Measurements from ENCODE around the gene E2F4. TPM values are rescaled to one million over a fixed set of nuclear protein-coding genes. Genes with fewer than 3 reads are reported as not detected.

E2F4 gene
- total RNA-seq, 1 experiment from 2014 or later = 86.2 TPM

- Histone ChIP-seq H3K36me3 (ENCODE audit: low read depth, low read length) (peaks cover 12% of the 10 kb centered on the region; the same call in 1 of the 2 replicates), H3F3A (ENCODE audit: low read length, unreplicated experiment) (no peaks in the 10 kb centered on the region), H3K4me3 (ENCODE audit: low read length) (no peak overlapping the region), H4K20me1 (ENCODE audit: low read length) (no peaks in the 10 kb centered on the region; the same call in 1 of the 2 replicates), H3K9me3 (ENCODE audit: low read length) (no peaks in the 10 kb centered on the region), H3K4me2 (ENCODE audit: low read length) (no peak overlapping the region), H3K4me1 (ENCODE audit: insufficient read depth, low read length) (no peaks in the 10 kb centered on the region), H3K79me2 (ENCODE audit: low read length) (peaks cover 2% of the 10 kb centered on the region; the same call in 1 of the 2 replicates), H3K9ac (ENCODE audit: low read length) (no peak overlapping the region), H2AFZ (ENCODE audit: low read length) (no peak overlapping the region), H3K9me2 (replicated peaks; ENCODE audit: low read length) (no peaks in the 10 kb centered on the region), H3K27me3 (ENCODE audit: low read length) (no peaks in the 10 kb centered on the region), H3K27ac (ENCODE audit: low read length) (no peak overlapping the region)
- no peak for ATAC-seq
- intact Hi-C loops (cut with micrococcal nuclease) = loop anchor here (10.0 kb wide), 1 partner anchor 45 kb away; the partner anchor contains the start of genes FHOD1 and SLC9A5
- ChIA-PET POLR2A (ENCODE audit: unreplicated experiment) (no interaction called here), CTCF (no interaction called here)
- no TSS peak for BruUV-seq (replicated peaks)
- TF ChIP-seq EZH2 (IDR thresholded peaks at IDR 0.05; ENCODE audit: low read length, unreplicated experiment) = no peak
- no peak for TF ChIP-seq EZH2phosphoT487 (IDR thresholded peaks at IDR 0.05; ENCODE audit: borderline replicate concordance, low read length)
- TF ChIP-seq CTCF (conservative IDR thresholded peaks at IDR 0.05; ENCODE audit: low read depth, low read length) = no peak
- no peak for DNase-seq
These were observed 7.8 kb downstream of the E2F4 start for GRCh38 chr16:67199808-67200198.

GRCh38 chr16:67200491-67200890 is 8.5 kb downstream of the E2F4 start:
- no peak overlapping the region for H3K4me2 ChIP-seq (ENCODE audit: low read length)

More at GRCh38 chr16:67200491-67200890, 8.5 kb downstream of the E2F4 start:
- H3K36me3 ChIP-seq (ENCODE audit: low read depth, low read length) = peaks cover 10% of the 10 kb centered on the region; the same call in 1 of the 2 replicates
- H3K27ac ChIP-seq (ENCODE audit: low read length) = no peak overlapping the region
- DNase-seq (no peak), ATAC-seq (no peak)
- H3K9me3 ChIP-seq (ENCODE audit: low read length) = no peaks in the 10 kb centered on the region
- H3K27me3 ChIP-seq (ENCODE audit: low read length) = no peaks in the 10 kb centered on the region
- no peaks in the 10 kb centered on the region for H3K9me2 ChIP-seq (replicated peaks; ENCODE audit: low read length)
- POLR2A ChIA-PET (ENCODE audit: unreplicated experiment) = no interaction called here
- no TSS peak for BruUV-seq (replicated peaks)
- no peak overlapping the region for H3K9ac ChIP-seq (ENCODE audit: low read length)
- no peak overlapping the region for H2AFZ ChIP-seq (ENCODE audit: low read length)
- H3K4me3 ChIP-seq (ENCODE audit: low read length) = no peak overlapping the region
- H3K79me2 ChIP-seq (ENCODE audit: low read length) = no peaks in the 10 kb centered on the region
- intact Hi-C loops (cut with micrococcal nuclease) = no loop called here
- H3K4me1 ChIP-seq (ENCODE audit: insufficient read depth, low read length) = no peaks in the 10 kb centered on the region
- TF ChIP-seq EZH2 (IDR thresholded peaks at IDR 0.05; ENCODE audit: low read length, unreplicated experiment) (no peak), CTCF (conservative IDR thresholded peaks at IDR 0.05; ENCODE audit: low read depth, low read length) (no peak), EZH2phosphoT487 (IDR thresholded peaks at IDR 0.05; ENCODE audit: borderline replicate concordance, low read length) (no peak)
- CTCF ChIA-PET = no interaction called here
- H3F3A ChIP-seq (ENCODE audit: low read length, unreplicated experiment) = no peaks in the 10 kb centered on the region
- no peaks in the 10 kb centered on the region; the same call in 1 of the 2 replicates for H4K20me1 ChIP-seq (ENCODE audit: low read length)
